ENCODE results near the gene CPEB2. TPM values are rescaled to one million over a fixed set of nuclear protein-coding genes. Genes with fewer than 3 reads are reported as not detected.

Gene CPEB2
- total RNA-seq, 1 donor = 23.9 TPM

- Histone ChIP-seq H3K27me3 (ENCODE audit: insufficient read depth, low read length) (no peaks in the 10 kb centered on the region), H3K9me3 (ENCODE audit: low read depth, low read length) (no peaks in the 10 kb centered on the region), H3K4me3 (ENCODE audit: insufficient read depth, low read length) (no peak overlapping the region), H3K4me2 (ENCODE audit: insufficient read depth, low read length) (no peak overlapping the region), H2AFZ (ENCODE audit: low read length) (no peak overlapping the region), H3K79me2 (ENCODE audit: insufficient read depth, low read length) (no peaks in the 10 kb centered on the region), H4K20me1 (ENCODE audit: insufficient read depth, low read length) (no peaks in the 10 kb centered on the region), H3K27ac (ENCODE audit: low read depth, low read length) (no peak overlapping the region), H3K4me1 (ENCODE audit: insufficient read depth, low read length) (no peaks in the 10 kb centered on the region), H3K36me3 (ENCODE audit: insufficient read depth, low read length) (no peaks in the 10 kb centered on the region)
- no peak for DNase-seq (ENCODE audit: insufficient read length, low spot score, missing footprints)
- TF ChIP-seq CTCF (IDR thresholded peaks at IDR 0.05; ENCODE audit: extremely low read depth, low read depth, low read length) = no peak
Observed at GRCh38 chr4:14985843-14986242, 16.4 kb upstream of the CPEB2 start.

GRCh38 chr4:14987054-14987453 lies 15.2 kb upstream of the CPEB2 start:
- no peaks in the 10 kb centered on the region for H3K9me3 ChIP-seq (ENCODE audit: low read depth, low read length)
- H4K20me1 ChIP-seq (ENCODE audit: insufficient read depth, low read length) = no peaks in the 10 kb centered on the region
- no peak overlapping the region for H3K27ac ChIP-seq (ENCODE audit: low read depth, low read length)
- no peaks in the 10 kb centered on the region for H3K27me3 ChIP-seq (ENCODE audit: insufficient read depth, low read length)
- no peak overlapping the region for H3K4me2 ChIP-seq (ENCODE audit: insufficient read depth, low read length)
- no peaks in the 10 kb centered on the region for H3K4me1 ChIP-seq (ENCODE audit: insufficient read depth, low read length)
- H2AFZ ChIP-seq (ENCODE audit: low read length) = no peak overlapping the region
- no peak for TF ChIP-seq CTCF (IDR thresholded peaks at IDR 0.05; ENCODE audit: extremely low read depth, low read depth, low read length)
- H3K36me3 ChIP-seq (ENCODE audit: insufficient read depth, low read length) = no peaks in the 10 kb centered on the region
- H3K4me3 ChIP-seq (ENCODE audit: insufficient read depth, low read length) = no peak overlapping the region
- no peaks in the 10 kb centered on the region for H3K79me2 ChIP-seq (ENCODE audit: insufficient read depth, low read length)
- no peak for DNase-seq (ENCODE audit: insufficient read length, low spot score, missing footprints)

- H4K20me1 ChIP-seq (ENCODE audit: insufficient read depth, low read length) = no peaks in the 10 kb centered on the region
- no peak overlapping the region for H3K4me2 ChIP-seq (ENCODE audit: insufficient read depth, low read length)
- no peaks in the 10 kb centered on the region for H3K27me3 ChIP-seq (ENCODE audit: insufficient read depth, low read length)
- DNase-seq (ENCODE audit: insufficient read length, low spot score, missing footprints) = no peak
- no peak overlapping the region for H3K27ac ChIP-seq (ENCODE audit: low read depth, low read length)
- H3K4me1 ChIP-seq (ENCODE audit: insufficient read depth, low read length) = no peaks in the 10 kb centered on the region
- H3K9me3 ChIP-seq (ENCODE audit: low read depth, low read length) = no peaks in the 10 kb centered on the region
- no peak overlapping the region for H3K4me3 ChIP-seq (ENCODE audit: insufficient read depth, low read length)
- H3K79me2 ChIP-seq (ENCODE audit: insufficient read depth, low read length) = no peaks in the 10 kb centered on the region
- H2AFZ ChIP-seq (ENCODE audit: low read length) = no peak overlapping the region
- H3K36me3 ChIP-seq (ENCODE audit: insufficient read depth, low read length) = no peaks in the 10 kb centered on the region
- no peak for TF ChIP-seq CTCF (IDR thresholded peaks at IDR 0.05; ENCODE audit: extremely low read depth, low read depth, low read length)
Observed at GRCh38 chr4:14990484-14990883, 11.8 kb upstream of the CPEB2 start.

- Histone ChIP-seq H3K4me1 (ENCODE audit: insufficient read depth, low read length) (no peaks in the 10 kb centered on the region), H3K79me2 (ENCODE audit: insufficient read depth, low read length) (no peaks in the 10 kb centered on the region), H3K4me2 (ENCODE audit: insufficient read depth, low read length) (no peak overlapping the region), H2AFZ (ENCODE audit: low read length) (no peak overlapping the region), H3K4me3 (ENCODE audit: insufficient read depth, low read length) (no peak overlapping the region), H4K20me1 (ENCODE audit: insufficient read depth, low read length) (no peaks in the 10 kb centered on the region), H3K27me3 (ENCODE audit: insufficient read depth, low read length) (no peaks in the 10 kb centered on the region), H3K36me3 (ENCODE audit: insufficient read depth, low read length) (no peaks in the 10 kb centered on the region), H3K27ac (ENCODE audit: low read depth, low read length) (no peak overlapping the region), H3K9me3 (ENCODE audit: low read depth, low read length) (no peaks in the 10 kb centered on the region)
- DNase-seq (ENCODE audit: insufficient read length, low spot score, missing footprints) = peak; percentile 48
- no peak for TF ChIP-seq CTCF (IDR thresholded peaks at IDR 0.05; ENCODE audit: extremely low read depth, low read depth, low read length)
Observed at GRCh38 chr4:14994242-14994641, 8.0 kb upstream of the CPEB2 start.
